H1 (cell line): ENCODE results near the gene CTSW. TPM values are rescaled to one million over a fixed set of nuclear protein-coding genes. Genes with fewer than 3 reads are reported as not detected.

Source experiments
- BRCA1 ChIP-seq: IDR thresholded peaks from 2 replicates; pipeline ENCODE4 v1.6.1; 2012; ENCODE audit warnings: low read depth, low read length, improper control_type of control experiment
- CBX5 ChIP-seq: fragments of 300-800, 300-1000 bp; sonication (generic); IDR thresholded peaks from 2 replicates; pipeline ENCODE4 v1.7.1; 2016; ENCODE audit warnings: antibody characterized with exemption, low read length, low read depth
- E2F6 ChIP-seq: IDR thresholded peaks from 2 replicates; pipeline ENCODE4 v1.6.1; 2012; ENCODE audit warnings: inconsistent platforms
- GTF2F1 ChIP-seq: IDR thresholded peaks from 2 replicates; pipeline ENCODE4 v1.6.1; 2012; ENCODE audit warnings: low read depth, low read length, improper control_type of control experiment, borderline replicate concordance
- KDM4A ChIP-seq: IDR thresholded peaks from one replicate; pipeline ENCODE4 v1.7.1; 2012; ENCODE audit warnings: low read depth, mild to moderate bottlenecking, moderate library complexity, low read length, inconsistent platforms; ENCODE audit not compliant: severe bottlenecking
- RAD21 ChIP-seq, 2 experiments: IDR thresholded peaks in 1 of 2; conservative IDR thresholded peaks in 1 of 2; 2 replicates each; pipeline ENCODE4 v1.6.1; 2011; ENCODE audit warnings: low read depth in 2 of 2, low read length in 2 of 2, improper control_type of control experiment in 1 of 2, inconsistent platforms in 1 of 2, mild to moderate bottlenecking in 1 of 2, moderate library complexity in 1 of 2
- RFX5 ChIP-seq: IDR thresholded peaks from 2 replicates; pipeline ENCODE4 v1.6.1; 2011; ENCODE audit warnings: low read depth, low read length, improper control_type of control experiment, borderline replicate concordance
- SIRT6 ChIP-seq: IDR thresholded peaks from one replicate; pipeline ENCODE4 v1.7.1; 2012; ENCODE audit warnings: low read length, inconsistent platforms
- TAF7 ChIP-seq: optimal IDR thresholded peaks from 2 replicates; pipeline ENCODE3; 2011; ENCODE audit warnings: low read depth, mild to moderate bottlenecking, inconsistent platforms, low read length, moderate library complexity, borderline replicate concordance
- polyA plus RNA-seq, 7 experiments: library from polyadenylated mRNA; depleted of rRNA in 3 of 7; stranded (reverse) in 5 of 7; unstranded in 2 of 7; fragments of >200 nt in 5 of 7; fragments of 200-250 nt in 2 of 7; gene quantifications; 1 replicate in 5 of 7; 2 replicates in 1 of 7; 4 replicates in 1 of 7; pipeline versions ENCODE4 v1.2.1 to v1.2.3, GENCODE V29; 2011 to 2013; ENCODE audit warnings: missing spikeins in 2 of 7, mixed read lengths in 2 of 7
- total RNA-seq: library from RNA; stranded (reverse); fragmentation: NEBNext Ultra II Directional; extraction: Animal tissue kit (Norgen Biotek cat#: 25700); gene quantifications from 2 replicates; pipeline ENCODE4 v1.2.1, GENCODE V29; 2021

Gene CTSW
- total and polyA plus RNA-seq, 2 of the 8 experiments (the other 6 are each of a cell fraction or from before 2014, with no cell fraction given): not detected

GRCh38 chr11:65880027-65880426, 390 bp downstream of the CTSW start (continued):
- TF ChIP-seq E2F6 (no peak), RAD21 (IDR thresholded peaks at IDR 0.05 in 1 of 2, conservative IDR thresholded peaks at IDR 0.05 in 1 of 2; ENCODE audit: low read depth in 2 of 2, low read length in 2 of 2) (no peak), KDM4A (no peak), CBX5 (no peak), GTF2F1 (no peak), SIRT6 (no peak), BRCA1 (no peak), TAF7 (no peak), RFX5 (no peak)
- TF ChIP-seq, all 59 proteins: peak for 0
